K562 treated with DMSO at 1 percent for 24 hours (cell line): Measurements from ENCODE around the gene IRAG1. TPM values are rescaled to one million over a fixed set of nuclear protein-coding genes. Genes with fewer than 3 reads are reported as not detected.

Experiments used
- total RNA-seq: library from RNA; unstranded; fragments of 300-600 nt; gene quantifications from 2 replicates; pipeline ENCODE4 v1.2.3, GENCODE V29; 2022; ENCODE audit warnings: low read depth; ENCODE audit not compliant: insufficient read depth

IRAG1 gene, protein sequence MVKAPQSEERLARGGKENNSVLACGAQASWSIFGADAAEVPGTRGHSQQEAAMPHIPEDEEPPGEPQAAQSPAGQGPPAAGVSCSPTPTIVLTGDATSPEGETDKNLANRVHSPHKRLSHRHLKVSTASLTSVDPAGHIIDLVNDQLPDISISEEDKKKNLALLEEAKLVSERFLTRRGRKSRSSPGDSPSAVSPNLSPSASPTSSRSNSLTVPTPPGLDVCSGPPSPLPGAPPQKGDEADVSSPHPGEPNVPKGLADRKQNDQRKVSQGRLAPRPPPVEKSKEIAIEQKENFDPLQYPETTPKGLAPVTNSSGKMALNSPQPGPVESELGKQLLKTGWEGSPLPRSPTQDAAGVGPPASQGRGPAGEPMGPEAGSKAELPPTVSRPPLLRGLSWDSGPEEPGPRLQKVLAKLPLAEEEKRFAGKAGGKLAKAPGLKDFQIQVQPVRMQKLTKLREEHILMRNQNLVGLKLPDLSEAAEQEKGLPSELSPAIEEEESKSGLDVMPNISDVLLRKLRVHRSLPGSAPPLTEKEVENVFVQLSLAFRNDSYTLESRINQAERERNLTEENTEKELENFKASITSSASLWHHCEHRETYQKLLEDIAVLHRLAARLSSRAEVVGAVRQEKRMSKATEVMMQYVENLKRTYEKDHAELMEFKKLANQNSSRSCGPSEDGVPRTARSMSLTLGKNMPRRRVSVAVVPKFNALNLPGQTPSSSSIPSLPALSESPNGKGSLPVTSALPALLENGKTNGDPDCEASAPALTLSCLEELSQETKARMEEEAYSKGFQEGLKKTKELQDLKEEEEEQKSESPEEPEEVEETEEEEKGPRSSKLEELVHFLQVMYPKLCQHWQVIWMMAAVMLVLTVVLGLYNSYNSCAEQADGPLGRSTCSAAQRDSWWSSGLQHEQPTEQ
- total RNA-seq = 0.66 and 1.0 TPM in 2 replicates

DNA sequence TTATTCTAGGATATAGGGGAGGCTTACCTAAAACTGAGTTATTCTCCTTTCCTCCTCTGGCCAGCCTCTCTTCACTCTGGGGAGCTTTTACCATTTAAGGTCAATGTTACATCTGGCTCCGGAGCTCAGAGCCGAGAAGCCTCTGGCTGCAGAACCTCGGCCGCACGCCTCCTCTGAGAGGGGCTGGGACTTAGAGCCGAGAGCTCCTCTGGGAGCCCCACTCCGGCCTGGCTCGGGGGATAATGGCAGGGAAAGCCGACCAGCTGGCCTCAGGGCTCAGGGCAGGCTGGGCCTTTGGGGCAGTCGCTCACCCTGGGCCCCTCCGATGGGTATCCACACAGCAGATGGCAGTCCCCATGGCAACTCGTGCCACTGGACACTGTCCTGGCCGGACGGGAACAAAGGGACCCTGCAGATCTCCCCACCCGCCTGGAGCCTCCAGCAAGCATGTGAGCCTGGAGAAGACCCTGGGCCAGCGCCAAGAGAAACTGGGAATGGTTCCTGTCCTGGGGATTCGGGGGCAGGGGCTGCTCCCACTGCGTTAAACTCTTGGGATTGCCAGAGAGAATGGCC, at the start of gene IRAG1:
Gene IRAG1 (minus strand): TSS at position 247 of the 573 bp plus-strand sequence. CDS start 153 bp downstream, at position 94.

Other genes with a start within 250 kb of the IRAG1 start
- gene AMPD3, start 238.5 kb downstream of the IRAG1 start, total RNA-seq = 8.3 and 8.6 TPM in 2 replicates
- gene RNF141, start 152.6 kb downstream of the IRAG1 start, total RNA-seq = 8.8 and 10.8 TPM in 2 replicates
- not detected in 2 replicates for gene LYVE1, start 125.1 kb downstream of the IRAG1 start, total RNA-seq
- gene CTR9, start 57.5 kb upstream of the IRAG1 start, total RNA-seq = 39.3 and 48.5 TPM in 2 replicates
- gene EIF4G2, start 115.2 kb upstream of the IRAG1 start, total RNA-seq = 338 and 343 TPM in 2 replicates
- gene ZBED5, start 164.3 kb upstream of the IRAG1 start, total RNA-seq = 17.6 and 27.0 TPM in 2 replicates